Esophagus muscularis mucosa (tissue), 4 donors: ENCODE measurements around the gene TMEM198. TPM values are rescaled to one million over a fixed set of nuclear protein-coding genes. Genes with fewer than 3 reads are reported as not detected.
A peak's percentile ranks its signal among the peaks of the same experiment; 100 is the strongest.

Experiments used
- DNase-seq: peaks from one replicate; pipeline ENCODE4 v3.0.0-alpha.2; 2017; ENCODE audit errors: extremely low spot score
- H3K27ac ChIP-seq, 4 donors: fragments of 200-600 bp; sonication (generic); replicated peaks in 1 of 4; 1 replicate in 3 of 4; 2 replicates in 1 of 4; pipeline ENCODE4 v1.5.1; 2016 to 2019; ENCODE audit warnings: mild to moderate bottlenecking in 1 of 4
- H3K27me3 ChIP-seq, 4 donors: fragments of 200-600 bp; sonication (generic); one replicate each; pipeline versions ENCODE4 v1.5.1 to v1.6.0; 2016 to 2019
- H3K36me3 ChIP-seq, 4 donors: fragments of 200-600 bp; sonication (generic); one replicate each; pipeline ENCODE4 v1.5.1; 2016 to 2019
- H3K4me1 ChIP-seq, 4 donors: fragments of 200-600 bp; sonication (generic); one replicate each; pipeline ENCODE4 v1.5.1; 2016 to 2019
- H3K4me3 ChIP-seq, 4 donors: fragments of 200-600 bp; sonication (generic); 1 replicate in 2 of 4; 2 replicates in 2 of 4; pipeline ENCODE4 v1.5.1; 2016 to 2019; ENCODE audit warnings: mild to moderate bottlenecking in 4 of 4, moderate library complexity in 1 of 4
- H3K9me3 ChIP-seq, 4 donors: fragments of 200-600 bp; sonication (generic); 1 replicate in 3 of 4; 2 replicates in 1 of 4; pipeline ENCODE4 v1.5.1; 2016 to 2019
- CTCF ChIP-seq, 3 experiments: fragments of 200-600 bp in 2 of 3; fragments of 450-650 bp in 1 of 3; sonication (generic) in 2 of 3; IDR thresholded peaks; one replicate each; pipeline ENCODE4 v1.5.1; 2017 to 2019; ENCODE audit warnings: antibody characterized with exemption in 3 of 3, mild to moderate bottlenecking in 2 of 3, moderate library complexity in 1 of 3
- EP300 ChIP-seq: sonication (generic); formaldehyde crosslinking; IDR thresholded peaks from one replicate; pipeline ENCODE4 v1.6.1; 2017; ENCODE audit warnings: antibody characterized with exemption
- POLR2A ChIP-seq: fragments of 450-650 bp; IDR thresholded peaks from one replicate; pipeline ENCODE4 v1.6.1; 2017; ENCODE audit warnings: antibody characterized with exemption, moderate library complexity, mild to moderate bottlenecking, low read depth
- POLR2AphosphoS5 ChIP-seq, 2 donors: sonication (generic); formaldehyde crosslinking; IDR thresholded peaks; one replicate each; pipeline ENCODE4 v1.6.1; 2017; ENCODE audit warnings: antibody characterized with exemption in 2 of 2
- WGBS: methylation state at CpG from one replicate; pipeline ENCODE4 v1.1.5; 2018; 5-methylcytosine and 5-hydroxymethylcytosine counted together
- intact Hi-C: fragments of 100-400 bp; cut with DNase I; formaldehyde crosslinking; loops from one replicate; pipeline ENCODE4 v1.15.1; 2023
- total RNA-seq, 4 donors: library from RNA; depleted of rRNA; stranded (reverse); fragments of >200 nt; gene quantifications; one replicate each; pipeline versions ENCODE4 v1.1.0 to v1.2.1, GENCODE V29; 2016

TMEM198 gene
- total RNA-seq, 4 donors from 2014 or later: 3.7 to 4.7 (median 4.2) TPM

GRCh38 chr2:219538504-219538951 is 5.3 kb upstream of the TMEM198 start:
- TF ChIP-seq CTCF (IDR thresholded peaks at IDR 0.05) (no peak), POLR2AphosphoS5 (IDR thresholded peaks at IDR 0.05) (no peak), POLR2A (no peak), EP300 (no peak)
- intact Hi-C loops: no loop called here
- Histone ChIP-seq H3K27ac (peak overlapping the region in 1 of 4 donors; percentile 7), H3K4me3 (no peak overlapping the region), H3K4me1 (peaks cover 28 to 41% (median 35%) of the 10 kb centered on the region in 4 donors), H3K9me3 (no peaks in the 10 kb centered on the region), H3K36me3 (peaks cover 13 to 34% (median 27%) of the 10 kb centered on the region in 4 donors), H3K27me3 (peaks cover 0 to 4% (median 0%) of the 10 kb centered on the region in 4 donors)
- 63% methylated on average over 6 of the region's 6 CpGs for whole genome bisulfite sequencing
- DNase-seq: no peak

- H3K36me3 ChIP-seq: peaks cover 13 to 34% (median 27%) of the 10 kb centered on the region in 4 donors
- H3K27ac ChIP-seq: peak overlapping the region in 2 of 4 donors; percentile 1 to 44
- WGBS: 85% methylated on average over 15 of the region's 32 CpGs
- H3K9me3 ChIP-seq: no peaks in the 10 kb centered on the region
- H3K4me3 ChIP-seq: no peak overlapping the region
- H3K27me3 ChIP-seq: peaks cover 0 to 4% (median 0%) of the 10 kb centered on the region in 4 donors
- intact Hi-C loops: no loop called here
- H3K4me1 ChIP-seq: peaks cover 30 to 45% (median 39%) of the 10 kb centered on the region in 4 donors
- TF ChIP-seq POLR2A: no peak
- TF ChIP-seq POLR2AphosphoS5 (IDR thresholded peaks at IDR 0.05): no peak
- TF ChIP-seq EP300: no peak
- no peak for TF ChIP-seq CTCF (IDR thresholded peaks at IDR 0.05)
- no peak for DNase-seq
Observed at GRCh38 chr2:219538956-219539788, 4.7 kb upstream of the TMEM198 start.

- TF ChIP-seq EP300: no peak
- no peak for TF ChIP-seq POLR2A
- TF ChIP-seq CTCF (IDR thresholded peaks at IDR 0.05): no peak
- TF ChIP-seq POLR2AphosphoS5 (IDR thresholded peaks at IDR 0.05): no peak
- whole genome bisulfite sequencing: 93% methylated on average over 23 of the region's 46 CpGs
- Histone ChIP-seq H3K27ac (no peak overlapping the region), H3K4me3 (no peak overlapping the region), H3K27me3 (peaks cover 0 to 4% (median 0%) of the 10 kb centered on the region in 4 donors), H3K4me1 (peaks cover 36 to 54% (median 49%) of the 10 kb centered on the region in 4 donors), H3K36me3 (peaks cover 13 to 34% (median 27%) of the 10 kb centered on the region in 4 donors), H3K9me3 (no peaks in the 10 kb centered on the region)
- no peak for DNase-seq
- intact Hi-C loops: loop anchor here (5.0 kb wide), 2 partner anchors 57 to 147 kb away; partner anchors contain the start of gene STK11IP
Observed at GRCh38 chr2:219539926-219540678, 3.7 kb upstream of the TMEM198 start.

GRCh38 chr2:219540784-219541504 is 2.9 kb upstream of the TMEM198 start:
- no peaks in the 10 kb centered on the region for H3K9me3 ChIP-seq
- DNase-seq: no peak

More at GRCh38 chr2:219540784-219541504, 2.9 kb upstream of the TMEM198 start:
- TF ChIP-seq POLR2AphosphoS5 (IDR thresholded peaks at IDR 0.05) (no peak), EP300 (no peak), POLR2A (no peak), CTCF (IDR thresholded peaks at IDR 0.05) (no peak)
- H3K36me3 ChIP-seq: peaks cover 13 to 34% (median 27%) of the 10 kb centered on the region in 4 donors
- H3K4me1 ChIP-seq: peaks cover 36 to 61% (median 52%) of the 10 kb centered on the region in 4 donors
- intact Hi-C loops: loop anchor here (5.0 kb wide), 2 partner anchors 56 to 146 kb away; partner anchors contain the start of gene STK11IP
- peaks cover 0 to 4% (median 0%) of the 10 kb centered on the region in 4 donors for H3K27me3 ChIP-seq
- no peak overlapping the region for H3K4me3 ChIP-seq
- 92% methylated on average over 10 of the region's 12 CpGs for WGBS
- no peak overlapping the region for H3K27ac ChIP-seq
